ENCODE measurements around the gene CXXC1. TPM values are rescaled to one million over a fixed set of nuclear protein-coding genes. Genes with fewer than 3 reads are reported as not detected.
"Not testable (repeated sequence)": the region's sequence is repeated elsewhere in the genome, so short reads cannot be mapped to it uniquely, and the experiment has no call there.

The CXXC1 gene
- total and polyA plus RNA-seq, 2 donors (not counting 3 experiments of a cell fraction or from before 2014, with no cell fraction given): 64.4 to 128 TPM

- no peaks in the 10 kb centered on the region for H3K79me2 ChIP-seq (ENCODE audit: control insufficient read depth, insufficient read depth, low read length)
- no peaks in the 10 kb centered on the region for H3K4me1 ChIP-seq (ENCODE audit: control insufficient read depth, extremely low read depth, insufficient read depth, low read length)
- no peak for TF ChIP-seq MAX (IDR thresholded peaks at IDR 0.05; ENCODE audit: insufficient read depth, insufficient read length)
- TF ChIP-seq EZH2 (IDR thresholded peaks at IDR 0.05; ENCODE audit: borderline replicate concordance, low read depth, low read length, severe bottlenecking): no peak
- no peaks in the 10 kb centered on the region for H3K9me1 ChIP-seq (replicated peaks; ENCODE audit: control insufficient read depth, extremely low read depth, insufficient read depth, low read length)
- no peak for DNase-seq (ENCODE audit: low read depth, low spot score)
- POLR2A ChIA-PET: no interaction called here
- no peaks in the 10 kb centered on the region for H3K9me3 ChIP-seq (replicated peaks; ENCODE audit: control insufficient read depth, insufficient read depth, low read length)
- no peak for FAIRE-seq
- H3K9ac ChIP-seq (replicated peaks; ENCODE audit: extremely low read depth, insufficient read depth, low read length): no peak overlapping the region
- H3K4me2 ChIP-seq (ENCODE audit: insufficient read depth, low read length): no peak overlapping the region
- intact Hi-C loops (cut with micrococcal nuclease) (no loop called here), dilution Hi-C loops (cut with MboI; ENCODE audit: extremely low pct_ligation_motif_present, low sequenced_read_pairs) (no loop called here)
- H4K20me1 ChIP-seq (replicated peaks; ENCODE audit: control insufficient read depth, extremely low read depth, insufficient read depth, low read length): no peaks in the 10 kb centered on the region
- no peak overlapping the region for H3K27ac ChIP-seq (ENCODE audit: insufficient read depth, low read depth, low read length)
- no peak overlapping the region for H3K4me3 ChIP-seq (replicated peaks in 1 of 3; ENCODE audit: insufficient read depth in 1 of 3, low read depth in 1 of 3, low read length in 3 of 3)
- H3K36me3 ChIP-seq (ENCODE audit: control insufficient read depth in 2 of 2, extremely low read depth in 1 of 2, insufficient read depth in 2 of 2, low read length in 2 of 2): no peaks in the 10 kb centered on the region
- no peaks in the 10 kb centered on the region for H3K27me3 ChIP-seq (ENCODE audit: control insufficient read depth in 2 of 2, insufficient read depth in 2 of 2, low read length in 2 of 2)
- H2AFZ ChIP-seq (ENCODE audit: low read depth, low read length): no peak overlapping the region
- CTCF ChIA-PET: no interaction called here
- no TSS peak for BruUV-seq (replicated peaks)
Observed at GRCh38 chr18:50247561-50247960, 39.9 kb downstream of the CXXC1 start.

- H4K20me1 ChIP-seq (replicated peaks; ENCODE audit: control insufficient read depth, extremely low read depth, insufficient read depth, low read length); FAIRE-seq; H3K27ac ChIP-seq (ENCODE audit: insufficient read depth, low read depth, low read length); H3K79me2 ChIP-seq (ENCODE audit: control insufficient read depth, insufficient read depth, low read length); H3K9me1 ChIP-seq (replicated peaks; ENCODE audit: control insufficient read depth, extremely low read depth, insufficient read depth, low read length); H3K4me2 ChIP-seq (ENCODE audit: insufficient read depth, low read length); POLR2A ChIA-PET; H3K27me3 ChIP-seq (ENCODE audit: control insufficient read depth in 2 of 2, insufficient read depth in 2 of 2, low read length in 2 of 2); H3K4me3 ChIP-seq (replicated peaks in 1 of 3; ENCODE audit: insufficient read depth in 1 of 3, low read depth in 1 of 3, low read length in 3 of 3); H3K36me3 ChIP-seq (ENCODE audit: control insufficient read depth in 2 of 2, extremely low read depth in 1 of 2, insufficient read depth in 2 of 2, low read length in 2 of 2); intact Hi-C loops (cut with micrococcal nuclease); DNase-seq (ENCODE audit: low read depth, low spot score); dilution Hi-C loops (cut with MboI; ENCODE audit: extremely low pct_ligation_motif_present, low sequenced_read_pairs); H3K9ac ChIP-seq (replicated peaks; ENCODE audit: extremely low read depth, insufficient read depth, low read length); H3K4me1 ChIP-seq (ENCODE audit: control insufficient read depth, extremely low read depth, insufficient read depth, low read length); H3K9me3 ChIP-seq (replicated peaks; ENCODE audit: control insufficient read depth, insufficient read depth, low read length); H2AFZ ChIP-seq (ENCODE audit: low read depth, low read length); BruUV-seq (replicated peaks): not testable (repeated sequence)
- CTCF ChIA-PET: interaction anchor here (1.4 kb wide), 1 partner anchor 12 kb away, joined by 3 read pairs; no protein-coding TSS in a partner anchor
Observed at GRCh38 chr18:50241768-50242167, 45.7 kb downstream of the CXXC1 start.

Data from endothelial cell of umbilical vein (primary cell).